Parathyroid adenoma (tissue), 2 donors: ENCODE measurements around the gene ZMIZ1.

Experiments used
- H2AFZ ChIP-seq: fragments of 300-600 bp; sonication (generic); one replicate; pipeline ENCODE4 v1.7.0; 2017; ENCODE audit warnings: antibody characterized with exemption, mild to moderate bottlenecking
- H3K27ac ChIP-seq: fragments of 300-600 bp; sonication (generic); one replicate; pipeline ENCODE4 v1.7.0; 2017
- H3K27me3 ChIP-seq: fragments of 300-600 bp; sonication (generic); one replicate; pipeline ENCODE4 v1.7.0; 2017; ENCODE audit warnings: low read length; ENCODE audit not compliant: control insufficient read depth, insufficient read depth
- H3K36me3 ChIP-seq: fragments of 300-600 bp; sonication (generic); one replicate; pipeline ENCODE4 v1.7.0; 2017; ENCODE audit warnings: low read length; ENCODE audit not compliant: control insufficient read depth, insufficient read depth
- H3K4me1 ChIP-seq: fragments of 300-600 bp; sonication (generic); one replicate; pipeline ENCODE4 v1.7.0; 2017; ENCODE audit warnings: control low read depth
- H3K4me2 ChIP-seq: fragments of 300-600 bp; sonication (generic); one replicate; pipeline ENCODE4 v1.7.0; 2017; ENCODE audit warnings: low read length
- H3K4me3 ChIP-seq: fragments of 300-600 bp; sonication (generic); one replicate; pipeline ENCODE4 v1.7.0; 2017; ENCODE audit warnings: low read depth, low read length
- H3K79me2 ChIP-seq: fragments of 300-600 bp; sonication (generic); one replicate; pipeline ENCODE4 v1.7.0; 2017; ENCODE audit warnings: control low read depth
- H3K9ac ChIP-seq: fragments of 300-600 bp; sonication (generic); one replicate; pipeline ENCODE4 v1.7.0; 2017; ENCODE audit warnings: mild to moderate bottlenecking
- H3K9me3 ChIP-seq: fragments of 300-600 bp; sonication (generic); one replicate; pipeline ENCODE4 v1.7.0; 2017; ENCODE audit warnings: low read length; ENCODE audit not compliant: control insufficient read depth
- TF ChIP-seq, protein P1 (sequence below): fragments of 300-600 bp; sonication (generic); IDR thresholded peaks from one replicate; pipeline ENCODE4 v1.7.0; 2017; ENCODE audit warnings: antibody characterized with exemption, mild to moderate bottlenecking
- donor health status: primary hyperparathyroidism.

Gene ZMIZ1

DNA sequence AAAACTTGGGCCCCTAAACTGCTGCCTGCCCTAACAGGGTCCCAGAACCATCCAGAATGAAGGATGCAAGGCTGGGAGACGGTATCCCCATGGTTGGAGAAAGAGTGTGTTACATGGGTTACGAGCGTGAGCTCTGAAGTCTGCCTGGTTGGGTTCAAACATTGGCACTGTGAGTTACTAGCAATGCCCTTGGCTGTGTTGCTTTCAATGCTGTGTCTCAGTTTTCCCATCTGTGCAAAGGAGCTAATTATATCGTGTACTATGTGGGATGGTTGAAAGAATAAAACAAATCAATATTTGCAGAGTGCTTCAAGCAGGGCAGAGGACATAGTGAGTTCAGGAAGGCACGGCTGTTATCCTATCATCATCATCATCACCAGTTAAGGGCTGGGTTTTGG is 114.7 kb downstream of the ZMIZ1 start:
- Histone ChIP-seq H3K27ac (no peak overlapping the region), H3K4me2 (no peak overlapping the region), H2AFZ (no peak overlapping the region), H3K4me1 (peaks cover 17% of the 10 kb centered on the region), H3K36me3 (no peaks in the 10 kb centered on the region), H3K79me2 (no peaks in the 10 kb centered on the region), H3K9me3 (no peaks in the 10 kb centered on the region), H3K9ac (no peak overlapping the region), H3K27me3 (no peaks in the 10 kb centered on the region), H3K4me3 (no peak overlapping the region)
- TF ChIP-seq, protein P1, sequence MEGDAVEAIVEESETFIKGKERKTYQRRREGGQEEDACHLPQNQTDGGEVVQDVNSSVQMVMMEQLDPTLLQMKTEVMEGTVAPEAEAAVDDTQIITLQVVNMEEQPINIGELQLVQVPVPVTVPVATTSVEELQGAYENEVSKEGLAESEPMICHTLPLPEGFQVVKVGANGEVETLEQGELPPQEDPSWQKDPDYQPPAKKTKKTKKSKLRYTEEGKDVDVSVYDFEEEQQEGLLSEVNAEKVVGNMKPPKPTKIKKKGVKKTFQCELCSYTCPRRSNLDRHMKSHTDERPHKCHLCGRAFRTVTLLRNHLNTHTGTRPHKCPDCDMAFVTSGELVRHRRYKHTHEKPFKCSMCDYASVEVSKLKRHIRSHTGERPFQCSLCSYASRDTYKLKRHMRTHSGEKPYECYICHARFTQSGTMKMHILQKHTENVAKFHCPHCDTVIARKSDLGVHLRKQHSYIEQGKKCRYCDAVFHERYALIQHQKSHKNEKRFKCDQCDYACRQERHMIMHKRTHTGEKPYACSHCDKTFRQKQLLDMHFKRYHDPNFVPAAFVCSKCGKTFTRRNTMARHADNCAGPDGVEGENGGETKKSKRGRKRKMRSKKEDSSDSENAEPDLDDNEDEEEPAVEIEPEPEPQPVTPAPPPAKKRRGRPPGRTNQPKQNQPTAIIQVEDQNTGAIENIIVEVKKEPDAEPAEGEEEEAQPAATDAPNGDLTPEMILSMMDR = no peak

DNA sequence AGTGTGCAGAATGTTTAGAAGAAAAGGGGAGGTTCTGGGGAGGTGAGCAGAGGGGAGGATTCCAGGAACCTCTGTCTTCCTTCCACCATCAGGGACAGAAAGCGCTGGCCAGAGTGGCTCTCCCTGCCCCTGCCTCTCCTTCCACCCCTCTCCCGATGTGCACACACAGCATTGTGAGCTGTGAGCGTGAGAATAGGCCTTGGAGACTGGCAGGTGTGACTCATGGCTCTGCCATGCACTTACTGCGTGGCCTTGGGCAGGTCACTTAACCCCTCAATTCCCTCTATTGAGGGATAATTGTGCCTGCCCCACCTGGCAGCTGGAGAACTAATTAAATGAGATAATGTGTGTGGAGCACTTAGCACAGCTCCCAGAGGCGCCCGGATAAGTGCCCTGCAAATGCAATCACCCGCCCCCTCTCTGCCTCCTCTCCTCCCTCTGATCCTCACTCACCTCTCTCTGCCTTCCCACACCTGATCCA is 115.4 kb downstream of the ZMIZ1 start:
- Histone ChIP-seq H3K27ac (peak overlapping the region; percentile 59), H2AFZ (no peak overlapping the region), H3K4me3 (no peak overlapping the region), H3K36me3 (no peaks in the 10 kb centered on the region), H3K4me2 (no peak overlapping the region), H3K9ac (no peak overlapping the region), H3K79me2 (no peaks in the 10 kb centered on the region), H3K9me3 (no peaks in the 10 kb centered on the region), H3K4me1 (peaks cover 17% of the 10 kb centered on the region), H3K27me3 (no peaks in the 10 kb centered on the region)
- TF ChIP-seq, protein P1 = no peak

DNA sequence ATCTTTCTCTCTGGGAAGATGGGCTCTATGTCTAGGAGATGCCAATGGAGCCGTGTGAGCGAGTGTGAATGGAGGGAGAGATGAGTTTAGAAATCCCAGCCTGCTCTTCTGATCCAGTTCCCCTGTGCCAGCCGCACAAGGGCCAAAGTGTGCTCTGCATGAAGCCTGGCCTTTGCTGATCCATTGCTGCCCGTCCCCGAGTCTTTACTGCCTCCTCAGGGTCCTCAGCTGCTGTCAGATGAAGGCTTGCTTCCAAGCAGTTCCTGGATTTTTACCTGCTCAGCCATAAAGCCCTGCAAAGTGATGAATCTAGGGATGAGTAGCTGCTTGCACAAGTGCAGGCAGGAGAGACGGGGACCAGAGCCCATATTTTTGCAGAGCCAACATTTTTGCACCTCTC is 115.9 kb downstream of the ZMIZ1 start:
- Histone ChIP-seq H3K27me3 (no peaks in the 10 kb centered on the region), H3K4me3 (no peak overlapping the region), H3K9ac (no peak overlapping the region), H3K4me1 (peaks cover 17% of the 10 kb centered on the region), H3K9me3 (no peaks in the 10 kb centered on the region), H2AFZ (no peak overlapping the region), H3K27ac (peak overlapping the region; percentile 59), H3K79me2 (peaks cover 2% of the 10 kb centered on the region), H3K4me2 (peak overlapping the region; percentile 33), H3K36me3 (no peaks in the 10 kb centered on the region)
- TF ChIP-seq, protein P1 = no peak

DNA sequence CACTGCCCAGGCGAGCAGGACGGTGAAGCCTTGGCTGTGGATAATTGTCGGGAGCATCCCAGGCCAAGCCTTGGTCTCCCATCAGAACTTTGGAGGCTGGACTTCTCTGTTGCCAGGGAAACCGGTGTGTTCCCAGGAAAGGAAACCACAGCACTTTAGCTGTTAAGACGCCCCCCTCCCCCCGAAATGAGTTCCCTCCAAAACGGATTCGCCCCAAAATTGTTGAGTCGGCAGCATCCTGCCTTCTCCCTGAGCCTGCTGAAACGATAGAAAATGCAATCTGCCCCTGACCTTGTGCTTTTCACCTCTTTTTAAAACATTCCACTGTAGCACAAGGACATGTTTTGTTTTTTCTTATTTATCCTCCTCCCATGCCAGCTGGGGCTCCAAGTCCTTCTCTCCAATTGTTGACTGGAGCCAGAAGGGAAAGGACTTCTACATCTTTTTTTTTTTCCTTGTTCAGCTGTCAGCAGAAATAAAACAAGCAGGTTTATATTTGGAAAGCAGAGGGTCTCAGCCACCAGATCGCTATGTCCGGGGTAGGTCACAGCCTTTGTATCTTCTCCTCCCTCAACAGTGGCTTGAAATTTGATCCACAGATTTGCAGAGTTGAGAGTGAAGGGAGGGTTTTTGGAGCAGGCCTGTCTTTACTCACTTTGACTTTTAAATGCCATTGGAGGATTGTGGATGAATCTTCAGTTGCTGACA is 116.5 kb downstream of the ZMIZ1 start:
- Histone ChIP-seq H3K4me3 (no peak overlapping the region), H3K4me1 (peaks cover 17% of the 10 kb centered on the region), H3K36me3 (no peaks in the 10 kb centered on the region), H3K79me2 (peaks cover 2% of the 10 kb centered on the region), H3K9me3 (no peaks in the 10 kb centered on the region), H3K27ac (peak overlapping the region; percentile 59), H2AFZ (no peak overlapping the region), H3K9ac (no peak overlapping the region), H3K4me2 (peak overlapping the region; percentile 33), H3K27me3 (no peaks in the 10 kb centered on the region)
- TF ChIP-seq, protein P1 = no peak
